HepG2 (cell line): ENCODE measurements around the gene GPT2. TPM values are rescaled to one million over a fixed set of nuclear protein-coding genes. Genes with fewer than 3 reads are reported as not detected.

Experiments used
- GATAD2A ChIP-seq: IDR thresholded peaks from 2 replicates; pipeline ENCODE4 v1.6.1; 2016
- GMEB2 ChIP-seq: IDR thresholded peaks from 2 replicates; pipeline ENCODE4 v1.6.1; 2016; ENCODE audit warnings: missing biosample characterization, missing genetic modification reagents, low read depth
- HOXA5 ChIP-seq: sonication (generic); formaldehyde crosslinking; IDR thresholded peaks from 2 replicates; pipeline ENCODE4 v1.4.0; 2020; ENCODE audit warnings: missing genetic modification reagents
- MAFG ChIP-seq: sonication (generic); formaldehyde crosslinking; IDR thresholded peaks from 2 replicates; pipeline ENCODE4 v1.5.1; 2020; ENCODE audit warnings: mild to moderate bottlenecking, missing genetic modification reagents
- MNT ChIP-seq: fragments of 450-650 bp; IDR thresholded peaks from 2 replicates; pipeline ENCODE4 v1.6.1; 2016
- NCOA2 ChIP-seq: sonication (generic); formaldehyde crosslinking; IDR thresholded peaks from 2 replicates; pipeline ENCODE4 v1.8.0; 2022; ENCODE audit warnings: inconsistent platforms
- NRL ChIP-seq: sonication (generic); formaldehyde crosslinking; IDR thresholded peaks from 2 replicates; pipeline ENCODE4 v1.5.0; 2020; ENCODE audit warnings: missing genetic modification reagents, mild to moderate bottlenecking, moderate library complexity, borderline replicate concordance
- ZBTB21 ChIP-seq: sonication (generic); formaldehyde crosslinking; IDR thresholded peaks from 2 replicates; pipeline ENCODE4 v1.4.0; 2020; ENCODE audit warnings: missing genetic modification reagents
- ZFP62 ChIP-seq: sonication (generic); formaldehyde crosslinking; IDR thresholded peaks from 2 replicates; pipeline ENCODE4 v1.4.0; 2020; ENCODE audit warnings: missing genetic modification reagents
- ZNF225 ChIP-seq: sonication (generic); formaldehyde crosslinking; IDR thresholded peaks from 2 replicates; pipeline ENCODE4 v1.4.0; 2020; ENCODE audit warnings: mild to moderate bottlenecking, missing genetic modification reagents
- ZNF503 ChIP-seq: sonication (generic); formaldehyde crosslinking; IDR thresholded peaks from 2 replicates; pipeline ENCODE4 v1.4.0; 2020; ENCODE audit warnings: missing genetic modification reagents
- ZNF619 ChIP-seq: sonication (generic); formaldehyde crosslinking; IDR thresholded peaks from 2 replicates; pipeline ENCODE4 v1.4.0; 2020; ENCODE audit warnings: mild to moderate bottlenecking, missing genetic modification reagents
- polyA plus RNA-seq, 8 experiments: library from polyadenylated mRNA; depleted of rRNA in 3 of 8; stranded (reverse) in 7 of 8; unstranded in 1 of 8; fragments of >200 nt; fragmentation: Illumina TruSeq in 4 of 8; extraction: Trizol in 4 of 8; gene quantifications; 2 replicates each; pipeline versions ENCODE4 v1.2.1 to v1.2.3, GENCODE V29; 2011 to 2016; ENCODE audit warnings: low read depth in 4 of 8, missing spikeins in 1 of 8, mixed read lengths in 1 of 8; ENCODE audit not compliant: insufficient read depth in 1 of 8
- total RNA-seq, 5 experiments: library from RNA; depleted of rRNA; stranded (reverse); fragments of >200 nt; fragmentation: Illumina TruSeq; extraction: Trizol; gene quantifications; 2 replicates each; pipeline ENCODE4 v1.2.3, GENCODE V29; 2016; ENCODE audit warnings: low read depth in 1 of 5
- TF ChIP-seq, protein P1 (sequence below): sonication (generic); formaldehyde crosslinking; IDR thresholded peaks from 2 replicates; pipeline ENCODE4 v1.5.1; 2020; ENCODE audit warnings: mild to moderate bottlenecking, missing genetic modification reagents, borderline replicate concordance
- TF ChIP-seq, protein P2 (sequence below), 2 experiments: IDR thresholded peaks; 2 replicates each; pipeline ENCODE4 v1.6.1; 2011 to 2012; ENCODE audit warnings: low read length in 2 of 2, borderline replicate concordance in 1 of 2, low read depth in 1 of 2, mild to moderate bottlenecking in 1 of 2, moderate library complexity in 1 of 2

Gene GPT2
- total and polyA plus RNA-seq, 2 of the 13 experiments (the other 11 are each of a cell fraction or from before 2014, with no cell fraction given): 138 to 267 TPM

DNA sequence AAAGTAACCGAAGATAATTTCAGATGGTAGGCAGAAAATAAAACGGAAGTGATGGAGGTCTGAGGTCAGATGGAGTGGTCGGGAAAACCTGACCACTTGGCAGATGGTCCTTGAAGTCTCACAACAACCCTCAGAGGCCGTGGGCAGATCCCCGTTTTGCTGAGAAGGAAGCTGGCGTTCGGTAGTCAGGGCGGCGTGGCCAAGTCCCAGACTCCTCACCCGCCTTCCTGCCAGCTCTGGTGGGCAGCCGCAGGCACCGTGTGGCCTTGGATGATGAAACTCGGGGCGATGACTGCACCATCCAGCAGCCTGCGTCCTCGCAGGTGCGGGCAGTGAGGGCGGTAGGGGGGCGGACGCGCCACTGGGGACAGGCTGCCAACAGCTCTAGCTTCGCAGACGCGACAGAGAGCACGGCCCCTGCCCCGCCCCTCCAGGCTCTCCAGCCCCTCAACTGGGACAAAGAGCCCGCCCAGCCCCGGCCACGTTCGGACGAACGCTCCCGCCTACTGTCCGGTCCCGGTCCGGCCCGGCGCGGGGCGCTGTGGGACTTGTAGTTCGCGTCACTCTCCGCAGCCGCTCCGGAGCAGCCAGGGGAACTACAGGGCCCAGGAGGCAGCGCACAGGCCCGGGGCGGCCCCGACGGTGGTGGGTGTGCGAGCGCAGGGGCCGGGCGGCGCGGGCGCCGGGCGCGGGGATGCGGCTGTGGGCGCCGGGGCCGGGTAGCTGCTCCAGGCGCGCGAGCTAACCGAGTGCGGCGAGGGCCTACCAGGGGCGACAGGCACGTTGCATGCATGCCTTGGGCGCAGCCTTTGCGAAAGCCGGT lies at the start of gene GPT2 (continued):
- TF ChIP-seq MNT: peak; percentile 74
- peak; percentile 81 for TF ChIP-seq HOXA5 (CRISPR knock-in tag)
- no peak for TF ChIP-seq MAFG (CRISPR knock-in tag)
- peak; percentile 84 for TF ChIP-seq ZNF619
- TF ChIP-seq ZFP62 (CRISPR knock-in tag): peak; percentile 13
- TF ChIP-seq, protein P1, sequence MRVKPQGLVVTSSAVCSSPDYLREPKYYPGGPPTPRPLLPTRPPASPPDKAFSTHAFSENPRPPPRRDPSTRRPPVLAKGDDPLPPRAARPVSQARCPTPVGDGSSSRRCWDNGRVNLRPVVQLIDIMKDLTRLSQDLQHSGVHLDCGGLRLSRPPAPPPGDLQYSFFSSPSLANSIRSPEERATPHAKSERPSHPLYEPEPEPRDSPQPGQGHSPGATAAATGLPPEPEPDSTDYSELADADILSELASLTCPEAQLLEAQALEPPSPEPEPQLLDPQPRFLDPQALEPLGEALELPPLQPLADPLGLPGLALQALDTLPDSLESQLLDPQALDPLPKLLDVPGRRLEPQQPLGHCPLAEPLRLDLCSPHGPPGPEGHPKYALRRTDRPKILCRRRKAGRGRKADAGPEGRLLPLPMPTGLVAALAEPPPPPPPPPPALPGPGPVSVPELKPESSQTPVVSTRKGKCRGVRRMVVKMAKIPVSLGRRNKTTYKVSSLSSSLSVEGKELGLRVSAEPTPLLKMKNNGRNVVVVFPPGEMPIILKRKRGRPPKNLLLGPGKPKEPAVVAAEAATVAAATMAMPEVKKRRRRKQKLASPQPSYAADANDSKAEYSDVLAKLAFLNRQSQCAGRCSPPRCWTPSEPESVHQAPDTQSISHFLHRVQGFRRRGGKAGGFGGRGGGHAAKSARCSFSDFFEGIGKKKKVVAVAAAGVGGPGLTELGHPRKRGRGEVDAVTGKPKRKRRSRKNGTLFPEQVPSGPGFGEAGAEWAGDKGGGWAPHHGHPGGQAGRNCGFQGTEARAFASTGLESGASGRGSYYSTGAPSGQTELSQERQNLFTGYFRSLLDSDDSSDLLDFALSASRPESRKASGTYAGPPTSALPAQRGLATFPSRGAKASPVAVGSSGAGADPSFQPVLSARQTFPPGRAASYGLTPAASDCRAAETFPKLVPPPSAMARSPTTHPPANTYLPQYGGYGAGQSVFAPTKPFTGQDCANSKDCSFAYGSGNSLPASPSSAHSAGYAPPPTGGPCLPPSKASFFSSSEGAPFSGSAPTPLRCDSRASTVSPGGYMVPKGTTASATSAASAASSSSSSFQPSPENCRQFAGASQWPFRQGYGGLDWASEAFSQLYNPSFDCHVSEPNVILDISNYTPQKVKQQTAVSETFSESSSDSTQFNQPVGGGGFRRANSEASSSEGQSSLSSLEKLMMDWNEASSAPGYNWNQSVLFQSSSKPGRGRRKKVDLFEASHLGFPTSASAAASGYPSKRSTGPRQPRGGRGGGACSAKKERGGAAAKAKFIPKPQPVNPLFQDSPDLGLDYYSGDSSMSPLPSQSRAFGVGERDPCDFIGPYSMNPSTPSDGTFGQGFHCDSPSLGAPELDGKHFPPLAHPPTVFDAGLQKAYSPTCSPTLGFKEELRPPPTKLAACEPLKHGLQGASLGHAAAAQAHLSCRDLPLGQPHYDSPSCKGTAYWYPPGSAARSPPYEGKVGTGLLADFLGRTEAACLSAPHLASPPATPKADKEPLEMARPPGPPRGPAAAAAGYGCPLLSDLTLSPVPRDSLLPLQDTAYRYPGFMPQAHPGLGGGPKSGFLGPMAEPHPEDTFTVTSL (CRISPR knock-in tag): peak; percentile 71
- TF ChIP-seq, protein P2, sequence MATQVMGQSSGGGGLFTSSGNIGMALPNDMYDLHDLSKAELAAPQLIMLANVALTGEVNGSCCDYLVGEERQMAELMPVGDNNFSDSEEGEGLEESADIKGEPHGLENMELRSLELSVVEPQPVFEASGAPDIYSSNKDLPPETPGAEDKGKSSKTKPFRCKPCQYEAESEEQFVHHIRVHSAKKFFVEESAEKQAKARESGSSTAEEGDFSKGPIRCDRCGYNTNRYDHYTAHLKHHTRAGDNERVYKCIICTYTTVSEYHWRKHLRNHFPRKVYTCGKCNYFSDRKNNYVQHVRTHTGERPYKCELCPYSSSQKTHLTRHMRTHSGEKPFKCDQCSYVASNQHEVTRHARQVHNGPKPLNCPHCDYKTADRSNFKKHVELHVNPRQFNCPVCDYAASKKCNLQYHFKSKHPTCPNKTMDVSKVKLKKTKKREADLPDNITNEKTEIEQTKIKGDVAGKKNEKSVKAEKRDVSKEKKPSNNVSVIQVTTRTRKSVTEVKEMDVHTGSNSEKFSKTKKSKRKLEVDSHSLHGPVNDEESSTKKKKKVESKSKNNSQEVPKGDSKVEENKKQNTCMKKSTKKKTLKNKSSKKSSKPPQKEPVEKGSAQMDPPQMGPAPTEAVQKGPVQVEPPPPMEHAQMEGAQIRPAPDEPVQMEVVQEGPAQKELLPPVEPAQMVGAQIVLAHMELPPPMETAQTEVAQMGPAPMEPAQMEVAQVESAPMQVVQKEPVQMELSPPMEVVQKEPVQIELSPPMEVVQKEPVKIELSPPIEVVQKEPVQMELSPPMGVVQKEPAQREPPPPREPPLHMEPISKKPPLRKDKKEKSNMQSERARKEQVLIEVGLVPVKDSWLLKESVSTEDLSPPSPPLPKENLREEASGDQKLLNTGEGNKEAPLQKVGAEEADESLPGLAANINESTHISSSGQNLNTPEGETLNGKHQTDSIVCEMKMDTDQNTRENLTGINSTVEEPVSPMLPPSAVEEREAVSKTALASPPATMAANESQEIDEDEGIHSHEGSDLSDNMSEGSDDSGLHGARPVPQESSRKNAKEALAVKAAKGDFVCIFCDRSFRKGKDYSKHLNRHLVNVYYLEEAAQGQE (IDR thresholded peaks at IDR 0.05; ENCODE audit: borderline replicate concordance in 1 of 2, low read depth in 1 of 2, low read length in 2 of 2): peak in 1 of 2 experiments; percentile 80; a peak in 1 of 4 replicates
- TF ChIP-seq ZBTB21 (CRISPR knock-in tag): peak; percentile 72; the same call in 1 of the 2 replicates
- TF ChIP-seq ZNF503 (CRISPR knock-in tag): peak; percentile 34
- TF ChIP-seq GATAD2A (CRISPR knock-in tag): peak; percentile 93
- TF ChIP-seq NCOA2 (CRISPR knock-in tag): peak; percentile 74
- peak; percentile 44; the same call in 1 of the 2 replicates for TF ChIP-seq ZNF225 (CRISPR knock-in tag)
- TF ChIP-seq NRL: peak; percentile 67; the same call in 1 of the 2 replicates
- peak; percentile 87 for TF ChIP-seq GMEB2 (CRISPR knock-in tag)
